ENCODE results near the gene SPATA31E1.
"Not testable (repeated sequence)": the region's sequence is repeated elsewhere in the genome, so short reads cannot be mapped to it uniquely, and the experiment has no call there.

SPATA31E1 gene

DNA sequence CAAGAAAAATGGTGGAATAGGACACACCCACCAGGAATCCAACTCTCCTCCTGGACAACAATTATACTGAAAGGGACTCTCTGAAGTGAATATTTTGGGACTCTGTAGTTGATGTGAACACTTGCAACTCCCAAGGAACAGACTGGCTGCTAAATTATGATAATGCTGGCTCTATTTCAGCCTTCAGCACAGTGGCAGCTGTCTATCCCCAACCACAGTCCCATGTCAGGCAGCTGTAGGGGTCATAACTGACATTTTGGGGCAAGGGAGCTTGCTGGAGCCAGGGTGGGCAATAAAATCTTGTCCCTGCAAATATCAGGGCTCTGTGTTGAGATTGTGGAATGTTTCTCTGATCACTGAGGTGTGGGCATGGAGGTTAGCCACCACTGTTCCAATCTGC is 14.2 kb downstream of the SPATA31E1 start:
- no peaks in the 10 kb centered on the region for H3K4me1 ChIP-seq (ENCODE audit: control insufficient read depth, insufficient read depth, low read length)
- H3K9ac ChIP-seq (ENCODE audit: low read depth, low read length) = no peak overlapping the region
- H3K27me3 ChIP-seq (ENCODE audit: control insufficient read depth, insufficient read depth, low read length) = no peaks in the 10 kb centered on the region
- H3K27ac ChIP-seq (ENCODE audit: low read depth, low read length) = no peak overlapping the region
- H3K36me3 ChIP-seq (ENCODE audit: control insufficient read depth, insufficient read depth, low read length) = no peaks in the 10 kb centered on the region
- peaks cover 4% of the 10 kb centered on the region for H3K9me3 ChIP-seq (ENCODE audit: control insufficient read depth, insufficient read depth, low read length)
- H3K4me3 ChIP-seq (ENCODE audit: low read depth, low read length) = no peak overlapping the region

DNA sequence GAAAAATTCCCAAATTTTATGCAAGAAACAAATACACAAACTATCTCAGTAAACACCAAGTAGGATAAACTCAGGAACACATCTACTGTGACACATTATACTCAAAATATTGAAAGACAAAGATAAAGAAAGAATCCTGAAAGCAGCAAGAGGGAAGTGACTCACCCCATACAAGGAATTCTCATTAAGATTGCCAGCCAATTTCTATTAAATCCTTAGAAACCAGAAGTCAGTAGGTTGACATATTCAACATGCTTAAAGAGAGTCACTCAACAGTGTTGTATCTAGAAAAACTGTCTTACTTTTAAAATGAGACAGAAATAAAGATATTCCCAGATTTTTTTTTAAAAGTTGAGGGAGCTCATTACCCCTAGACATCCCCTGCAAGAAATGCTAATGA is 15.5 kb downstream of the SPATA31E1 start:
- Histone ChIP-seq H3K4me3 (ENCODE audit: low read depth, low read length) (no peak overlapping the region), H3K36me3 (ENCODE audit: control insufficient read depth, insufficient read depth, low read length) (no peaks in the 10 kb centered on the region), H3K9ac (ENCODE audit: low read depth, low read length) (no peak overlapping the region)

DNA sequence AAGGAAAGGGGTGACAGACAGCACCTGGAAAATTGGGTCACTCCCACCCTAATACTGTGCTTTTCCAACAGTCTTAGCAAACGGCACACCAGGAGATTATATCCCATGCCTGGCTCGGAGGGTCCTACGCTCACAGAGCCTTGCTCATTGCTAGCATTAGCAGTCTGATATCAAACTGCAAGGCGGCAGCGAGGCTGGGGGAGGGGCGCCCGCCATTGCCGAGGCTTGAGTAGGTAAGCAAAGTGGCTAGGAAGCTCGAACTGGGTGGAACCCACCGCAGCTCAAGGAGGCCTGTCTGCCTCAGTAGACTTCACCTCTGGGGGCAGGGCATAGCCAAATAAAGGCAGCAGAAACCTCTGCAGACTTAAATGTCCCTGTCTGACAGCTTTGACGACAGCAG is 19.7 kb downstream of the SPATA31E1 start:
- not testable (repeated sequence) for H3K9me3 ChIP-seq (ENCODE audit: control insufficient read depth, insufficient read depth, low read length); H3K4me1 ChIP-seq (ENCODE audit: control insufficient read depth, insufficient read depth, low read length); H3K27me3 ChIP-seq (ENCODE audit: control insufficient read depth, insufficient read depth, low read length); H3K36me3 ChIP-seq (ENCODE audit: control insufficient read depth, insufficient read depth, low read length); H3K27ac ChIP-seq (ENCODE audit: low read depth, low read length); H3K9ac ChIP-seq (ENCODE audit: low read depth, low read length); H3K4me3 ChIP-seq (ENCODE audit: low read depth, low read length)

More for the DNA sequence above, 15.5 kb downstream of the SPATA31E1 start:
- Histone ChIP-seq H3K27ac (ENCODE audit: low read depth, low read length) (no peak overlapping the region), H3K4me1 (ENCODE audit: control insufficient read depth, insufficient read depth, low read length) (no peaks in the 10 kb centered on the region), H3K9me3 (ENCODE audit: control insufficient read depth, insufficient read depth, low read length) (peaks cover 8% of the 10 kb centered on the region), H3K27me3 (ENCODE audit: control insufficient read depth, insufficient read depth, low read length) (no peaks in the 10 kb centered on the region)

DNA sequence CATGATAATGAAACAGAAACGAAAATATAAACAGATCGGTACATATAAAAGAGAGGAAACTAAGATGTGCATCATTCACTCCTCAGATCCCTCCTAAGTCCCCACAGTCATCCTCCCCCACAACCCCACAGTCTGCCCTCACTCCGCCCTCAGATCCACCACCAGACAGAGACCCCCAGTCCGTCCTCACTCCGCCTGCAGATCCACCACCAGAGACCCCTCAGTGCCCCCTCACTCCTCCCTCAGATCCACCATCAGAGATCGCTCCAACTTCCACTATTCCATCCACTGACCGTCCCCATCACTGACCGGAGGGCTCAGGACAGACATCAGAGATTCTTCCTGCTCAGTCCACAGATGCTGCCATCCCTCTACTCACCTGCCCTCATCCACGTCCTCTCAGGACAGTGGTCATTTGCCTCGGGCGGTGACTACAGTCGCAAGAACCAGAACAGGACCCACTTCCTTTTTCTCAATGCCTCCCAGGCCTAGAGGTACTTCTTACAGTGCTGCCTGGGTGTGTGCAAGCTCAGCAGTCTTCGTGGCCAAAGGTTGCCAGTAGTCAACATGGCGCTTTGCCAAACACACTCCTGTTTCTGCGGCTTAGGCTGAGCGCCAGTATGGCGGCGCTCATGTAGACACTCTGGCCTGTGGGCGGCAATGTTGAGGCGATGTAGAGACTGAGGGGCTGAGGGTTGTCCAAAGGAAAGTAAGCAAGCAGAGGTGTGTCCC is 26.8 kb downstream of the SPATA31E1 start:
- no peaks in the 10 kb centered on the region for H3K9me3 ChIP-seq (ENCODE audit: control insufficient read depth, insufficient read depth, low read length)
- H3K4me3 ChIP-seq (ENCODE audit: low read depth, low read length) = no peak overlapping the region
- H3K36me3 ChIP-seq (ENCODE audit: control insufficient read depth, insufficient read depth, low read length) = no peaks in the 10 kb centered on the region
- no peak overlapping the region for H3K27ac ChIP-seq (ENCODE audit: low read depth, low read length)
- no peak overlapping the region for H3K9ac ChIP-seq (ENCODE audit: low read depth, low read length)
- H3K27me3 ChIP-seq (ENCODE audit: control insufficient read depth, insufficient read depth, low read length) = no peaks in the 10 kb centered on the region
- no peaks in the 10 kb centered on the region for H3K4me1 ChIP-seq (ENCODE audit: control insufficient read depth, insufficient read depth, low read length)

DNA sequence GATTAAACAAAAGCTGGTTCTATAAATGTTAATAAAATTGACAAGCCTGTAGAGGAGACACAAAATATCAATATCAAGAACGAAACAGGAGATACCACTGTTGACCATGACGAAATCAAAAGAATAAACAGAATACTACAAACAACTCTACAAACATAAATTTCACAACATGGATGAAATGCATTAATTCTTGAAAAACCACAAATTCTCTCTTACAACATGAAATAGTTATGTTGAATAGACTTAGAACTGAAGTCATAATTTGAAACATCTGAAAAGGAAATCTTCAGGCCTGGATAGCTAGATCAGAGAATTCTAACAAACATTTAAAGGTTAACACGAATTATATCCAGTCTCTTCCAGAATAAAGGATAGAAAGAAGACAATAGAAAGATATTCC is 28.1 kb downstream of the SPATA31E1 start:
- Histone ChIP-seq H3K4me1 (ENCODE audit: control insufficient read depth, insufficient read depth, low read length) (no peaks in the 10 kb centered on the region), H3K4me3 (ENCODE audit: low read depth, low read length) (no peak overlapping the region), H3K36me3 (ENCODE audit: control insufficient read depth, insufficient read depth, low read length) (no peaks in the 10 kb centered on the region), H3K27ac (ENCODE audit: low read depth, low read length) (no peak overlapping the region), H3K27me3 (ENCODE audit: control insufficient read depth, insufficient read depth, low read length) (no peaks in the 10 kb centered on the region), H3K9me3 (ENCODE audit: control insufficient read depth, insufficient read depth, low read length) (no peaks in the 10 kb centered on the region), H3K9ac (ENCODE audit: low read depth, low read length) (no peak overlapping the region)

DNA sequence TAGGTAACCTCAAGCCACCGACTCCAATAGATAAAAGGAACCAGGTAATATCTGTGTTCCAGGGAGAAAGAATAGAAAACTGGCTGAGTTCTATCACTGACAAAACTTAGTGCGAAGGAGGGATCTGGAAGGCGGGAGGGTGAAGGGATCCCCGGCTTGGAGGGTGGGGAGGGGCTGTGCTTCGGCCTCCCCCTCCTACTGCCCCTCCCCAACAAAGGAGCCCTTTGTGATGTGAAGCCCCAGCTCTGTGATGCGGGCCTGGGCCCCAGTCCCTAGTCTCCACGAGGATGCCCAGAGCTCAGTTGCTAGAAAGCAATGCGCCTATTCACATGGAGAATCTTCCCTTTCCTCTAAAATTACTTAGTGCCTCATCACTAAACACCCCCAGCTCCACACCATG is 35.0 kb downstream of the SPATA31E1 start, which contains the start of gene SPATA31C1:
TSS of gene SPATA31C1 (plus strand) at position 301 of the 400 bp plus-strand sequence.
- not testable (repeated sequence) for H3K9ac ChIP-seq (ENCODE audit: low read depth, low read length); H3K27me3 ChIP-seq (ENCODE audit: control insufficient read depth, insufficient read depth, low read length); H3K9me3 ChIP-seq (ENCODE audit: control insufficient read depth, insufficient read depth, low read length); H3K27ac ChIP-seq (ENCODE audit: low read depth, low read length); H3K4me3 ChIP-seq (ENCODE audit: low read depth, low read length); H3K36me3 ChIP-seq (ENCODE audit: control insufficient read depth, insufficient read depth, low read length); H3K4me1 ChIP-seq (ENCODE audit: control insufficient read depth, insufficient read depth, low read length)

DNA sequence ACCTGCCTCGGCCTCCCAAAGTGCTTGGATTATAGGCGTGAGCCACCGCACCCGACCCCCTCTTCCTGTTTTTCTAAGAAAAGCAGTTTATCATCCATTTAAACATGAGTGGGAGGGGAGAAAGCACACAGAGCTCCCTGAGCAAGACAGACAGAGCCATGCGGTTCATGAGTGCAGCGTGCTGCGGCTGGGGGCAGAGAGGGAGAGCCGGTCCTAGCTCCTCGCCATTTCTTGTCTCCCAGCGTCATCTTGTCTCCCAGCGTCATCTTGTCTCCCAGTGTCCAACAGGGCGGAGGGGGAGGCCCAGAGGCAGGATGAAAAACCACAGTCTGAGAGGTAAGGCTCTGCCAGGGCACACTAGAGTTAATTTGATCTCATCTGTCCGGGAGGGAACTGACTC is 36.3 kb downstream of the SPATA31E1 start:
- H3K27me3 ChIP-seq (ENCODE audit: control insufficient read depth, insufficient read depth, low read length); H3K9ac ChIP-seq (ENCODE audit: low read depth, low read length); H3K4me3 ChIP-seq (ENCODE audit: low read depth, low read length); H3K27ac ChIP-seq (ENCODE audit: low read depth, low read length); H3K36me3 ChIP-seq (ENCODE audit: control insufficient read depth, insufficient read depth, low read length); H3K9me3 ChIP-seq (ENCODE audit: control insufficient read depth, insufficient read depth, low read length); H3K4me1 ChIP-seq (ENCODE audit: control insufficient read depth, insufficient read depth, low read length): not testable (repeated sequence)

DNA sequence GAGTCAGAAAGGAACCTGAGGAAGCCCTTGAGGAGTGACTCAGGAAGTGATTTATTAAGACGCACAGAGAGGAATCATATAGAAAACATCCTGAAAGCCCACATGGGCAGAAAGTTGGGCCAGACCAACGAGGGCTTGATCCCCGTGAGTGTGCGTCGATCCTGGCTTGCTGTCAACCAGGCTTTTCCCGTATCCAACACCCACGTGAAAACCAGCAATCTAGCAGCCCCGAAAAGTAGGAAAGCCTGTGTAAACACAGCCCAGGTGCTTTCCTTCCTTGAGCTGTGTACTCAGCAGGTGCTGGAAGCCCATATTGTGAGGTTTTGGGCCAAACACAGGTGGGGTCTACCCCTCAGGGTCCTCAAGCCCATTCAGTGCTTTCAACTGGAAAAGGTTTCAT is 38.9 kb downstream of the SPATA31E1 start:
- not testable (repeated sequence) for H3K9me3 ChIP-seq (ENCODE audit: control insufficient read depth, insufficient read depth, low read length); H3K4me3 ChIP-seq (ENCODE audit: low read depth, low read length); H3K27me3 ChIP-seq (ENCODE audit: control insufficient read depth, insufficient read depth, low read length); H3K27ac ChIP-seq (ENCODE audit: low read depth, low read length); H3K4me1 ChIP-seq (ENCODE audit: control insufficient read depth, insufficient read depth, low read length); H3K9ac ChIP-seq (ENCODE audit: low read depth, low read length); H3K36me3 ChIP-seq (ENCODE audit: control insufficient read depth, insufficient read depth, low read length)

DNA sequence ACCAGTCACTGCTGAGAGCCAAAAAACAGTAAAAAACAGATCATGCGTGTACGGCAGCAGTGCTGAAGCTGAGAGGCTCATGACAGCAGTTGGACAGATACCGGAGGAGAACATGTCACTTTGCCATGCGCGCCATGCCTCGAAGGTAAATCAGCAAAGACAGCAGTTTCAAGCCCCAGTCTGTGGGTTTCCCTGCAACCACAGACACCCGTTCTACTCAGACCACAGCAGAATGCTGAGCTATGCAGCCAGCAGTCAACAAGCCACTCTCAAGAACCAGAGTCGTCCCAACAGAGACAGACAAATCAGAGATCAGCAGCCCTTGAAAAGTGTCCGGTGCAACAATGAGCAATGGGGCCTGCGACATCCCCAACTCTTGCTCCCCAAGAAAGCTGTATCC is 40.3 kb downstream of the SPATA31E1 start:
- not testable (repeated sequence) for H3K36me3 ChIP-seq (ENCODE audit: control insufficient read depth, insufficient read depth, low read length); H3K9me3 ChIP-seq (ENCODE audit: control insufficient read depth, insufficient read depth, low read length); H3K4me1 ChIP-seq (ENCODE audit: control insufficient read depth, insufficient read depth, low read length); H3K27ac ChIP-seq (ENCODE audit: low read depth, low read length); H3K4me3 ChIP-seq (ENCODE audit: low read depth, low read length); H3K9ac ChIP-seq (ENCODE audit: low read depth, low read length); H3K27me3 ChIP-seq (ENCODE audit: control insufficient read depth, insufficient read depth, low read length)

DNA sequence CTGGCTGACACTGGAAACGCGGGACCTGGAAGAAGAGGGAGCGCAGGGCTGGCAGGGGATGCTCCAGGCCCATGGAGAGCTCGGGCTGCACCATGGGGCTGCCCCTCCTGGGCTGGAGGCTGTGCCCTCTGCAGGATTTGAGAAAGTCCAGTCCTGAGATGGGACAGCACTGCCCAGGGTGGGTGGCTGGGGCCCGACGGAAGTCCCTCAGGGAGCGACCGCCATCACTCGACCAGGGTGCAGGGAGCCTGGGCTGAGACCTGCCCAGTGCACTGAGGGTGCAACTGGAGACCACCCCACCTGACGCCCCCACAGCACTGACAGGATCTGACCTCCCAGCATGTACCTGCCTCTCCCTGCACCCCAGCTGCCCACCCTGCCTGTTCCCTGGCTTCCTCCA is 42.2 kb downstream of the SPATA31E1 start:
- not testable (repeated sequence) for H3K4me1 ChIP-seq (ENCODE audit: control insufficient read depth, insufficient read depth, low read length); H3K36me3 ChIP-seq (ENCODE audit: control insufficient read depth, insufficient read depth, low read length); H3K27ac ChIP-seq (ENCODE audit: low read depth, low read length); H3K27me3 ChIP-seq (ENCODE audit: control insufficient read depth, insufficient read depth, low read length); H3K9ac ChIP-seq (ENCODE audit: low read depth, low read length); H3K4me3 ChIP-seq (ENCODE audit: low read depth, low read length); H3K9me3 ChIP-seq (ENCODE audit: control insufficient read depth, insufficient read depth, low read length)

DNA sequence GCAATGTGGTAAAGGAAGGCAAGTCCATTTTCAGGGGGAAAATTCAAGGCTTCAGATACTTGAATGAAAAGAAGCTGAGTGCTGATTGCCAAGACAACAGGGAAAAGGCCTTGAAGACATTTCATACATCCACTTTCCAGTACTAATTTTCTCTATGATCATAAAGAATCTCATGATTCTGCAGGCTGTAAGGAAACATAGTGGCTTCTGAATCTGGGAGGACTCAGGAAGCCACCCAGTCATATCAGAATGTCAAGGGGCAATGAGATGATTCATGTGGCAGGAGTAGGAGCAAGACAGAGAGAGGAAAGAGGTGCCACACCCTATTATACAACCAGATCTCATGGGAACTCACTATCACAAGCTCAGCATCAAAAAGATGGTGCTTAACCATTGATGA is 46.5 kb downstream of the SPATA31E1 start:
- not testable (repeated sequence) for H3K27ac ChIP-seq (ENCODE audit: low read depth, low read length); H3K36me3 ChIP-seq (ENCODE audit: control insufficient read depth, insufficient read depth, low read length); H3K4me3 ChIP-seq (ENCODE audit: low read depth, low read length); H3K27me3 ChIP-seq (ENCODE audit: control insufficient read depth, insufficient read depth, low read length); H3K9me3 ChIP-seq (ENCODE audit: control insufficient read depth, insufficient read depth, low read length); H3K4me1 ChIP-seq (ENCODE audit: control insufficient read depth, insufficient read depth, low read length); H3K9ac ChIP-seq (ENCODE audit: low read depth, low read length)

DNA sequence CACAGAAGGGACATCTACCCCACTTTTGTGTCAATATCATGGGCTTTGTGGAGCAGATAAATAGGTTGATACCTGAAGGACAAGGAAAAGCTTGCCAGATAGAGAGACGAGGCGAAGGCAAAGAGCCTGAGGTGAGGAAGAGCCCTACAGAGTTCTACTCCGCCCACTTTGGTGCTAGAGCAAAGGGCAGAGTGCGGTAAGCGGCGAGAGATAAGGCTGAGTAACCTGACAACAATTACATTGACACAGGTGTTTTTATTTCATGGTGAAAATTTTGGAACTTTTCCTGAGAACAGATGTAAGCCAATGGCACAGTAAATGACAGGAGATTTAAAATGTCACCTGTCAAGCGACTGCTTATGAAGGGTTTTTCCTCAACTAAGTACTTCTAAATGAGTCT is 51.8 kb downstream of the SPATA31E1 start:
- not testable (repeated sequence) for H3K27ac ChIP-seq (ENCODE audit: low read depth, low read length); H3K9ac ChIP-seq (ENCODE audit: low read depth, low read length); H3K27me3 ChIP-seq (ENCODE audit: control insufficient read depth, insufficient read depth, low read length)

More for the DNA sequence above, 51.8 kb downstream of the SPATA31E1 start:
- H3K9me3 ChIP-seq (ENCODE audit: control insufficient read depth, insufficient read depth, low read length); H3K4me3 ChIP-seq (ENCODE audit: low read depth, low read length); H3K36me3 ChIP-seq (ENCODE audit: control insufficient read depth, insufficient read depth, low read length); H3K4me1 ChIP-seq (ENCODE audit: control insufficient read depth, insufficient read depth, low read length): not testable (repeated sequence)

Data from HUES48 (cell line).